NCI-H82 treated with DMSO at 0.1 percent for 48 hours (cell line): ENCODE results near the gene FBXO27.
"Not testable (repeated sequence)": the region's sequence is repeated elsewhere in the genome, so short reads cannot be mapped to it uniquely, and the experiment has no call there.

Experiments used
- DNase-seq: peaks from one replicate; lab custom pipeline; 2025; ENCODE audit not compliant: unreplicated experiment; lab: John Stamatoyannopoulos, UW

FBXO27 gene

DNA sequence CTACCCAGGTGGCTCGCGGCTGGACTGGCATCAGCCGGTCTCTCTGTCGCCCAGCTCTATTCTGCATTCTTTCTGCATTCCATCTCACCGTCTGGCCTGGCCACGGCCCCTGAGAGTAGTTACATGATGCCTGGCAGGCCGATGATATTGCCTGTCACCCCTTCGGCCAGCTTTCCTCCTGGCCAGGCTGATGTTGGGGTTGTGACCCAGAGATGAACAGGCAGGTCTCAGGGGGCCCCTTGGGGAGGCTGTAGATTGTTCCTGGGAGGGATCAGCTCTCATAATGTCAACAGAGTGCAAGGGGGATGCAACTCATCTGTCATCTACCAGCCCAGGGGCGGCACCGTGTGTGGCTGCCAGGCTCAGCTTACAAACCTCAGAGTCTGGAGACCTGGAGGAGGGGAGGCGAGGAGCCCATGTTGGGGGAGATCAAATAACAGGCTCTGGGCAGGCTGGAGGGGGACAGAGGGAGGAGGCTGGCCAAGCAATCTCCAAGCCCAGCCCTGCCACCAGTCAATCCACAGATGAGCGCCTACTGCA lies 43.2 kb downstream of the FBXO27 start:
- DNase-seq = peak; percentile 44

DNA sequence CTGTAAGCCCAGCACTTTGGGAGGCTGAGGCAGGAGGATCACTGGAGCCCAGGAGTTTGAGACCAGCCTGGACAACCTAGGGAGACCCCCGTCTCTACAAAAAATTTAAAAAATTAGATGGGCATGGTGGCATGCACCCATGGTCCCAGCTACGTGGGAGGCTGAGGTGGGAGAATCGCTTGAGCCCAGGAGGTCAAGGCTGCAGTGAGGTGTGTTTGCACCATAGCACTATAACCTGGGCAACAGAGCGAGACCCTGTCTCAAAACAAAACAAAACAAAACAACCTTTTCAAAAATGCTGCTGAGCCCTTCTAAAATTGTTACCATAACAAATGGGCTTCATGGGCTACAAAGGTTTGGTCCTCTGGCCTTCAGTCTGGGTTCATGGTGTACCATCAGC lies 43.7 kb downstream of the FBXO27 start:
- not testable (repeated sequence) for DNase-seq

DNA sequence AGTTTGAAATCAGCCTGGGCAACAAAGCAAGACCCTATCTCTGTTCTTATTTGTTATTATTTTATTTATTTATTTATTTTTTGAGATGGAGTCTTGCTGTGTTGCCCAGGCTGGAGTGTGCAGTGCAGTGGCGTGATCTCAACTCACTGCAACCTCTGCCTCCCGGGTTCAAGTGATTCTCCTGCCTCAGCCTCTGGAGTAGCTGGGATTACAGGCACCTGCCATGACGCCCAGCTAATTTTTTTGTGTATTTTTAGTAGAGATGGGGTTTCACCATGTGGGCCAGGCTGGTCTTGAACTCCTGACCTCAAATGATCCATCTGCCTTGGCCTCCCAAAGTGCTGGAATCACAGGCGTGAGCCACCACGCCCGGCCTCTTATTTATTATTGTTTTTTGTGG lies 44.6 kb downstream of the FBXO27 start:
- DNase-seq = not testable (repeated sequence)

DNA sequence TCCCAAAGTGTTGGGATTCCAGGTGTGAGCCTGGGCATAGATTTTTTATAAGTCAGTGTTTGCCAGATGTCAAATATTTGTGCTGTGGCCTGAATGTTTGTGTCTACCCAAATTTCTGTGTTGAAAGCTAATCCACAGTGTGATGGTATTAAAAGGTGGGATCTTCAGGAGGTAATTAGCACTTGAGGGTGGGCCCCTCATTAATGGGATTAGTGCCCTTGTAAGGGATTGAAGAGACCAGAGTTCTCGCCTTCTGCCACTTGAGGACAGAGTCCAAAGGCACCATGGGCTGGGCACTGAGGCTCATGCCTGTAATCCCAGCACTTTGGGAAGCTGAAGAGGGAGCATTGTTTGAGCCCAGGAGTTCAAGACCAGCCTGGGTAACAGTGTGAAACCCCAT lies 47.1 kb downstream of the FBXO27 start:
- DNase-seq = peak; percentile 94

DNA sequence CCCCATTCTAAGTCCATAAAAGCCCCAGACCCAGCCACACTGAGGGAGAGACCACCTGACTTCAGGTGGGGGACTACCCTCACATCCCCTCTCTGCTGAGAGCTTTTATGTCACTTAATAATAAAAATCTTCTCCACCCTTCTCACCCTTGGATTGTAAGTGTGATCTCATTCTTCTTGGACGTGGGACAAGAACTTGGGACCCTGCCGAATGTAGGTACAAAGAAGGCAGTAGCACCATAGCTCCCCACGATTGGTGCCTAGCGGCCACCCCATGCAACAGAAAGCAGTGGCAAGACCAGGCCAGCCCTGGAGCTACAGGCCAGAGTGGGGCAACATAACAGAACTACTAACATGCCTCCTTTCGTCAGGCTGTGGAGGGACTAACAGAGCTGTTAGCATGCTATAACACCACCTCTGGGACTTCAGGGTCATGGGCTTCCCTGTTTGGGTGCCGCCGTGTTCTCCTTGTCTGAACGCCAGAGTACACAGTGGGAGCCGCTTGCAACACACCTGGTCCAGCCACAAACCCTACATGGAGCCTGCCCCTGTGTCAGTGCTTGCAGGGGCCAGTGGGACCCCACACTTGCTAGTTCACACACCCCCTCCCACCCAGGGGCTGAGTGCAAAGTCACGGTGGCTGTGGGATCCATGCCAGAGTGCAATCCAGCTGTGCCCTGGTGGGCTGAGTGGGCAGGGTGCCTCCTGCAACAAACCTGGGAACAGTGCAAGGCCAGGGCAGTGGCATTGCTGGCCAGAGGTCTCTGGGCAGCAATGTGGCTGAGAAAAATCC lies 51.6 kb downstream of the FBXO27 start:
- DNase-seq = no peak

DNA sequence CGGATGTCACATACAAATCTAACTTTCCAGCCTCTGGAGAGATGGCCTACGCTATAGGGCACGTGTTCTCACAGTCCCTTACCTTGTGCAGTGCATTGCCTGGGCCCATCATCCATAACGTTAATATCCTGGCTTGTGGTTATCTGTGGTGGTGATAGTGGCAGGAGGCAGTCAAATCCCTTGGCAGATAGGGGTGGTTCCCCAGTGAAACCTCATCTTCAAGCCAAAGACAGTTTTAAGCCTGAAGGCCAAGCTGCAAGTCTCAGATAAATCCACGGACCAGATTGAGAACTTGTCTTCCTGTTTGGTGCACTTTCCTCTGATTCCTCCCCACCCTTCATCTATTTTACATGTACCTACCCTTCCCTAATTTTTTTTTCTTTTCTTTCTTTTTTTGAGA lies 52.5 kb downstream of the FBXO27 start:
- no peak for DNase-seq

DNA sequence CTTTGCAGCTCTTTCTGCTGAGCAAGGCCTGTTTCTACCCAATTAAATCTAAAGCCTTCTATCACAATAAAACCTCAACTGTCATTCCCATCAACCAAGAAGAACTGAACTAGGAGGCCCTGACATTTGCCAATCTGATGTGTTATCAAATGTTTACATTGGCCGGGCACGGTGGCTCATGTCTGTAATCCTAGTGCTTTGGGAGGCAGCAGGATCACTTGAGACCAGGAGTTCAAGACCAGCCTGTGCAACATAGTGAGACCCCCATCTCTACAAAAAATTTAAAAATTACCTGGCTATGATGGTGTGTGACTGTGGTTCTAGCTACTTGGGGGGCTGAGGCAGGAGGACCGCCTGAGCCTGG lies 54.0 kb downstream of the FBXO27 start:
- DNase-seq = no peak

DNA sequence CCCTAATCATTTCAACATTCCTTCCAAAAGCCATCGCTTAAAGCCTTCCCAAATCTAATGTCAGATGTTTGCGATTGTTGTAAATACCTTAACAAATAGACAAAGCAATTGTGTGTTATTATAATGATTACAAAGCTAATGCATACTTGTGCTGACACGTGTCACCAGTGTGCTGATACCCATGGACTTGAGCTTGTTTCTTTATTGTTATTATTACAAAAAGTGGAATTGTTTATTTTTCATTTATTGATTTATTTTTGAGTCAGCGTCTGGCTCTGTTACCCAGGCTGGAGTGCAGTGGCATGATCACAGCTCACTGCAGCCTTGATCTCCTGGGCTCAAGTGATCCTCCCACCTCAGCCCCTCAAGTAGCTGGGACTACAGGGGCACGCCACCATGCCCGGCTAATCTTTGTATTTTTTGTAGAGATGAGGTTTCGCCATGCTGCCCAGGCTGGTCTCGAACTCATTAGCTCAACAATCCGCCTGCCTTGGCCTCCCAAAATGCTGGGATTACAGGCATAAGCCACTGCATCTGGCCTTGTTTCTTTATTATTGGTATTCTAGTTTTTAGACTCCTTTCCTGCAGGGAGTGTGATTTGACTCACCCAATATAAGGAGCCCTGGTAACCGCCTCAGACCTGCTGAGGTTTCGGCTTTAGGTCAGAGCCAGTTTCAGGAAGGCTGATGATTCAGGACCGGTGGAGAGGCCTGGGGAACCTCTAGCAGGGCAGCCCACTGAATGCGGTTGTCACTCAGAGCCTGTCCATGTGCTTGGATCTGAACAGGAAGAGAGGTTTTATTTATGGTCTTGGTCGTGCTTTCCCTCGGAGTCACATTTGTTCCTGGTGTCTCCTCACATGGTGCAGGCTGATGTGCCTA lies 54.7 kb downstream of the FBXO27 start:
- no peak for DNase-seq

DNA sequence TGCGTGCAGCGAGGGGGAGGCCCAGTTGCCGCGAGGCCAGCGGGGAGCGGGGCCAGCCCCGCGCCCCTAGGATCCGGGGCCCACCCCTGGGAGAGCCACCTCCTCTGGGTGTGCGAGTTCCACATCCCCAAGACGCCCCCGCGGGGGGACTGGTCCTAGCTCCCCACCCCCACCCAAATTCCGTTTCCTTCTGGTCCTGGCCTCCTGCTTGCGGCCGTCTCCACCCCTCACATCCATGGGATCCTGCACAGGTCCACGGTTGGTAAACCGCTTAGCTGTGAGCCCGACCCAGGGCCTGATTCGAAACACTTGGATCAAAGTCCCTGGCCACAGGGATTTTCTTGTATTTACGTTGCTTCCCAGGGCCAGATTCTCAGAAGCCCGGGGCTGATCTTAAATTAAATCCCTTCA lies 56.5 kb downstream of the FBXO27 start:
- DNase-seq = peak; percentile 61

DNA sequence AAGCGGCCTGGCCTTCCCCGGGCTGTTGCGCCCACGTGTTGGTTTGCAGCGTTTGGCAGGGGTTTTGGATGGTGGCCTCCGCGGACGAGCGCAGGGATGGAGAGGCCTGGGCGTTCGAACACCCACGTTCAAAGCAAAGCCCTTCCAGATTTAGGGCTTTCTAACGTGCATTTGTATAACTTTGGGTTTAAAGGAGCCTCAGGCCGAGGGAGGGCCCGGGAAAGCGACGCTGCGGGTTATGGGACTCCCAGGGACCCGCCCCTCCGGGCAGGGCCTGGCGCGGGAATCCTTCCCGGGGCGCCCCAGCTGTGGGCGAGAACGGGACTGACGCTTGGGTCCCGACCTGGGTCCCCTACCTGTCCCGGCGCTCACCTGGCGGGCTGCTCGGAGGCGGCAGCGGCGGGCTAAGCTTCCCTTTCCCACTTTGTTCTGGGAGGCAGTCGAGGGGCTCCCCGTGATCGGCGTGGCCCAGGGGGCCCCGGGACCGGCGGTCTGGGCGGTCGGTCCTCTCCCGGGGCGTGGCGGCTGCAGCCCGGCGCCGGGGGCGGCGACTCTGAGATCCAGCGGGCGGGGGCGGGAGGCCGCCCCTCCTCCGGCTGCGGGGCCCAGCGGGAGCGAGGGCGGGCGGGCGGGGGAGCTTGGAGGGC lies 57.0 kb downstream of the FBXO27 start, which contains the start of gene FBXO17:
TSS of gene FBXO17 (minus strand) at position 529 of the 647 bp plus-strand sequence. CDS start 25,423 bp downstream, outside the sequence.
- peak; percentile 61 for DNase-seq

DNA sequence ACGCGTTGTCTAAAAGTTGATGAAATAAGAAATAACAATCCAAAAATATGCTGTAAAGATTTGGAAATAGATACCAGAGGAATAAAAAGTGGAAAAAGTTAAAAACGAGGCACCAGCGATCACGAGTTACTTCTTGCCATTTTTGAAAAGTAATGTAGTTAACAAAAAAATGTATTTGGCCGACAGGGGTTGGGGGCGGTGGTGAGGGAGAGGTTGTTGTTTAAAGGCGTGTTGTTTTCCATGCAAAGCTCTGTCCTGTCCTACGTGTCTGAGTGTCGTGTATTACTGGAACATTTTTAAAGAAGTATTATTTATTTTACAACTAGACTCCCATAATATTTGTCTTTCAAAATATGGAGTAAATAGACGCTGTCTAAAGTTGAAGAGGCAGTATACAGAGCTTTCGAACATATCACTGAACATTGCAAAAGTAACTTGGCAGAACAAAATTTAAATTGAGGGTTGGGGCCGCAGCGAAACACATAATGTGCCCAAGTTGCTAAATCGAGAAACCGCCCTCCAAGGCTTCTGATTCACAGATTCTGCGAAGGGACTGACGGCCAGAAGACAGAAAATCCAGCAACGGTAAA lies 57.6 kb downstream of the FBXO27 start:
- no peak for DNase-seq
